ENCODE results near the gene FBXO31. TPM values are rescaled to one million over a fixed set of nuclear protein-coding genes. Genes with fewer than 3 reads are reported as not detected.

Gene FBXO31
- total and polyA plus RNA-seq, 2 of the 13 experiments (the other 11 are each of a cell fraction or from before 2014, with no cell fraction given), result 92.4 to 101 TPM

- TF ChIP-seq DMTF1 (CRISPR knock-in tag; IDR thresholded peaks at IDR 0.05), result no peak
- no peak for TF ChIP-seq SNRNP70 (IDR thresholded peaks at IDR 0.05; ENCODE audit: low read depth, low read length)
- no peak for TF ChIP-seq BRCA1 (CRISPR knock-in tag; IDR thresholded peaks at IDR 0.05)
- TF ChIP-seq ZBTB42 (CRISPR knock-in tag; IDR thresholded peaks at IDR 0.05), result peak; percentile 96
- no peak for TF ChIP-seq KAT2B (IDR thresholded peaks at IDR 0.05; ENCODE audit: borderline replicate concordance, low read depth, low read length)
- TF ChIP-seq ZNF547 (CRISPR knock-in tag; IDR thresholded peaks at IDR 0.05), result no peak
- TF ChIP-seq SOX6 (IDR thresholded peaks at IDR 0.05), result no peak
- TF ChIP-seq SOX6 (CRISPR knock-in tag; IDR thresholded peaks at IDR 0.05), result peak; percentile 98
- peak; percentile 92 for TF ChIP-seq HOXA5 (CRISPR knock-in tag; IDR thresholded peaks at IDR 0.05)
- TF ChIP-seq ZNF407 (CRISPR knock-in tag; IDR thresholded peaks at IDR 0.05; ENCODE audit: not compliant biosample characterization), result no peak
- TF ChIP-seq RAD51 (IDR thresholded peaks at IDR 0.05; ENCODE audit: borderline replicate concordance), result no peak
- TF ChIP-seq MAZ (IDR thresholded peaks at IDR 0.05; ENCODE audit: borderline replicate concordance, low read depth, low read length), result peak; percentile 94; the same call in 1 of the 2 replicates
- peak; percentile 85 for TF ChIP-seq MAZ (CRISPR knock-in tag; IDR thresholded peaks at IDR 0.05; ENCODE audit: low read depth)
- peak; percentile 29; the same call in 1 of the 2 replicates for TF ChIP-seq BHLHE40 (IDR thresholded peaks at IDR 0.05; ENCODE audit: low read length)
- no peak for TF ChIP-seq NRL (CRISPR knock-in tag; IDR thresholded peaks at IDR 0.05; ENCODE audit: borderline replicate concordance)
- TF ChIP-seq ZSCAN30 (CRISPR knock-in tag; IDR thresholded peaks at IDR 0.05), result no peak
- peak; percentile 65 for TF ChIP-seq MED8 (CRISPR knock-in tag; IDR thresholded peaks at IDR 0.05; ENCODE audit: insufficient replicate concordance)
- TF ChIP-seq POLR2AphosphoS5 (IDR thresholded peaks at IDR 0.05; ENCODE audit: low read depth, low read length), result peak; percentile 42; the same call in 1 of the 2 replicates
- TF ChIP-seq HOXD1 (CRISPR knock-in tag; IDR thresholded peaks at IDR 0.05), result peak; percentile 90
- TF ChIP-seq MIER2 (CRISPR knock-in tag; IDR thresholded peaks at IDR 0.05), result no peak; the same call in 1 of the 2 replicates
- TF ChIP-seq ZKSCAN5 (CRISPR knock-in tag; IDR thresholded peaks at IDR 0.05), result no peak
- TF ChIP-seq DNMT1 (CRISPR knock-in tag; IDR thresholded peaks at IDR 0.05), result no peak
Measured at GRCh38 chr16:87382023-87382785, 1.4 kb downstream of the FBXO31 start (continued).

Measured in HepG2 (cell line).